H1 (cell line): ENCODE data around the gene PSD. TPM values are rescaled to one million over a fixed set of nuclear protein-coding genes. Genes with fewer than 3 reads are reported as not detected.

Experiments
- NRF1 ChIP-seq: IDR thresholded peaks from 2 replicates; pipeline ENCODE4 v1.6.1; 2011; ENCODE audit warnings: mild to moderate bottlenecking, low read depth, low read length, improper control_type of control experiment
- SUZ12 ChIP-seq: fragments of 200-600 bp; sonication (generic); IDR thresholded peaks from 2 replicates; pipeline ENCODE4 v1.6.1; 2012; ENCODE audit warnings: mild to moderate bottlenecking, inconsistent platforms, low read length, moderate library complexity, mixed read lengths
- polyA plus RNA-seq, 7 experiments: library from polyadenylated mRNA; depleted of rRNA in 3 of 7; stranded (reverse) in 5 of 7; unstranded in 2 of 7; fragments of >200 nt in 5 of 7; fragments of 200-250 nt in 2 of 7; gene quantifications; 1 replicate in 5 of 7; 2 replicates in 1 of 7; 4 replicates in 1 of 7; pipeline versions ENCODE4 v1.2.1 to v1.2.3, GENCODE V29; 2011 to 2013; ENCODE audit warnings: missing spikeins in 2 of 7, mixed read lengths in 2 of 7
- total RNA-seq: library from RNA; stranded (reverse); fragmentation: NEBNext Ultra II Directional; extraction: Animal tissue kit (Norgen Biotek cat#: 25700); gene quantifications from 2 replicates; pipeline ENCODE4 v1.2.1, GENCODE V29; 2021
- TF ChIP-seq, protein P1 (sequence below): fragments of 300-600 bp; sonication (generic); IDR thresholded peaks from 2 replicates; pipeline ENCODE4 v1.7.1; 2012; ENCODE audit warnings: low read length, moderate library complexity, mild to moderate bottlenecking, inconsistent platforms; ENCODE audit not compliant: insufficient replicate concordance

The PSD gene
- total and polyA plus RNA-seq, 2 of the 8 experiments (the other 6 are each of a cell fraction or from before 2014, with no cell fraction given): 5.4 to 6.0 TPM

DNA sequence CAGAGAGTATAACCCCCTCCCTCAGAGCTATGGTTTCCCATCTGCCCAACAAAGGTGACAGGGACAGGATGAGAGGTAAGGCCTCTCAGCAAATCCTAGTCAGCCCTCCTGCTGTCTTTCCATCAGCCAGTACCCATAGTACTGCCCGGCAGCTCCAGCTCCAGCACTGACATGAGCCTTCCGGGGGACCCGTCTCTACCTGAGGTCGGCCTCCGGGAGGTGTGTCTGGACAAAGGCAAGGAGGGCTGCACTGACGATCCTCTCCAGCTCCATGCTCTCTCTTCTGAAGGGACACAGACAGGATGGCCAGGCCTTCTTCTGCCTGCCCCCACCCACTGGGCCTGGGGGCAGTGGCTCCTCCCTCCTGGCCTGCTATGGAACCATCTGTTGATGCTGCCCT, 6.3 kb upstream of the PSD start (continued):
- TF ChIP-seq, protein P1, sequence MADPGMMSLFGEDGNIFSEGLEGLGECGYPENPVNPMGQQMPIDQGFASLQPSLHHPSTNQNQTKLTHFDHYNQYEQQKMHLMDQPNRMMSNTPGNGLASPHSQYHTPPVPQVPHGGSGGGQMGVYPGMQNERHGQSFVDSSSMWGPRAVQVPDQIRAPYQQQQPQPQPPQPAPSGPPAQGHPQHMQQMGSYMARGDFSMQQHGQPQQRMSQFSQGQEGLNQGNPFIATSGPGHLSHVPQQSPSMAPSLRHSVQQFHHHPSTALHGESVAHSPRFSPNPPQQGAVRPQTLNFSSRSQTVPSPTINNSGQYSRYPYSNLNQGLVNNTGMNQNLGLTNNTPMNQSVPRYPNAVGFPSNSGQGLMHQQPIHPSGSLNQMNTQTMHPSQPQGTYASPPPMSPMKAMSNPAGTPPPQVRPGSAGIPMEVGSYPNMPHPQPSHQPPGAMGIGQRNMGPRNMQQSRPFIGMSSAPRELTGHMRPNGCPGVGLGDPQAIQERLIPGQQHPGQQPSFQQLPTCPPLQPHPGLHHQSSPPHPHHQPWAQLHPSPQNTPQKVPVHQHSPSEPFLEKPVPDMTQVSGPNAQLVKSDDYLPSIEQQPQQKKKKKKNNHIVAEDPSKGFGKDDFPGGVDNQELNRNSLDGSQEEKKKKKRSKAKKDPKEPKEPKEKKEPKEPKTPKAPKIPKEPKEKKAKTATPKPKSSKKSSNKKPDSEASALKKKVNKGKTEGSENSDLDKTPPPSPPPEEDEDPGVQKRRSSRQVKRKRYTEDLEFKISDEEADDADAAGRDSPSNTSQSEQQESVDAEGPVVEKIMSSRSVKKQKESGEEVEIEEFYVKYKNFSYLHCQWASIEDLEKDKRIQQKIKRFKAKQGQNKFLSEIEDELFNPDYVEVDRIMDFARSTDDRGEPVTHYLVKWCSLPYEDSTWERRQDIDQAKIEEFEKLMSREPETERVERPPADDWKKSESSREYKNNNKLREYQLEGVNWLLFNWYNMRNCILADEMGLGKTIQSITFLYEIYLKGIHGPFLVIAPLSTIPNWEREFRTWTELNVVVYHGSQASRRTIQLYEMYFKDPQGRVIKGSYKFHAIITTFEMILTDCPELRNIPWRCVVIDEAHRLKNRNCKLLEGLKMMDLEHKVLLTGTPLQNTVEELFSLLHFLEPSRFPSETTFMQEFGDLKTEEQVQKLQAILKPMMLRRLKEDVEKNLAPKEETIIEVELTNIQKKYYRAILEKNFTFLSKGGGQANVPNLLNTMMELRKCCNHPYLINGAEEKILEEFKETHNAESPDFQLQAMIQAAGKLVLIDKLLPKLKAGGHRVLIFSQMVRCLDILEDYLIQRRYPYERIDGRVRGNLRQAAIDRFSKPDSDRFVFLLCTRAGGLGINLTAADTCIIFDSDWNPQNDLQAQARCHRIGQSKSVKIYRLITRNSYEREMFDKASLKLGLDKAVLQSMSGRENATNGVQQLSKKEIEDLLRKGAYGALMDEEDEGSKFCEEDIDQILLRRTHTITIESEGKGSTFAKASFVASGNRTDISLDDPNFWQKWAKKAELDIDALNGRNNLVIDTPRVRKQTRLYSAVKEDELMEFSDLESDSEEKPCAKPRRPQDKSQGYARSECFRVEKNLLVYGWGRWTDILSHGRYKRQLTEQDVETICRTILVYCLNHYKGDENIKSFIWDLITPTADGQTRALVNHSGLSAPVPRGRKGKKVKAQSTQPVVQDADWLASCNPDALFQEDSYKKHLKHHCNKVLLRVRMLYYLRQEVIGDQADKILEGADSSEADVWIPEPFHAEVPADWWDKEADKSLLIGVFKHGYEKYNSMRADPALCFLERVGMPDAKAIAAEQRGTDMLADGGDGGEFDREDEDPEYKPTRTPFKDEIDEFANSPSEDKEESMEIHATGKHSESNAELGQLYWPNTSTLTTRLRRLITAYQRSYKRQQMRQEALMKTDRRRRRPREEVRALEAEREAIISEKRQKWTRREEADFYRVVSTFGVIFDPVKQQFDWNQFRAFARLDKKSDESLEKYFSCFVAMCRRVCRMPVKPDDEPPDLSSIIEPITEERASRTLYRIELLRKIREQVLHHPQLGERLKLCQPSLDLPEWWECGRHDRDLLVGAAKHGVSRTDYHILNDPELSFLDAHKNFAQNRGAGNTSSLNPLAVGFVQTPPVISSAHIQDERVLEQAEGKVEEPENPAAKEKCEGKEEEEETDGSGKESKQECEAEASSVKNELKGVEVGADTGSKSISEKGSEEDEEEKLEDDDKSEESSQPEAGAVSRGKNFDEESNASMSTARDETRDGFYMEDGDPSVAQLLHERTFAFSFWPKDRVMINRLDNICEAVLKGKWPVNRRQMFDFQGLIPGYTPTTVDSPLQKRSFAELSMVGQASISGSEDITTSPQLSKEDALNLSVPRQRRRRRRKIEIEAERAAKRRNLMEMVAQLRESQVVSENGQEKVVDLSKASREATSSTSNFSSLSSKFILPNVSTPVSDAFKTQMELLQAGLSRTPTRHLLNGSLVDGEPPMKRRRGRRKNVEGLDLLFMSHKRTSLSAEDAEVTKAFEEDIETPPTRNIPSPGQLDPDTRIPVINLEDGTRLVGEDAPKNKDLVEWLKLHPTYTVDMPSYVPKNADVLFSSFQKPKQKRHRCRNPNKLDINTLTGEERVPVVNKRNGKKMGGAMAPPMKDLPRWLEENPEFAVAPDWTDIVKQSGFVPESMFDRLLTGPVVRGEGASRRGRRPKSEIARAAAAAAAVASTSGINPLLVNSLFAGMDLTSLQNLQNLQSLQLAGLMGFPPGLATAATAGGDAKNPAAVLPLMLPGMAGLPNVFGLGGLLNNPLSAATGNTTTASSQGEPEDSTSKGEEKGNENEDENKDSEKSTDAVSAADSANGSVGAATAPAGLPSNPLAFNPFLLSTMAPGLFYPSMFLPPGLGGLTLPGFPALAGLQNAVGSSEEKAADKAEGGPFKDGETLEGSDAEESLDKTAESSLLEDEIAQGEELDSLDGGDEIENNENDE: no peak
- TF ChIP-seq NRF1: no peak
- TF ChIP-seq SUZ12: no peak
